ENCODE results near the gene RHBDF2.

Gene RHBDF2

DNA sequence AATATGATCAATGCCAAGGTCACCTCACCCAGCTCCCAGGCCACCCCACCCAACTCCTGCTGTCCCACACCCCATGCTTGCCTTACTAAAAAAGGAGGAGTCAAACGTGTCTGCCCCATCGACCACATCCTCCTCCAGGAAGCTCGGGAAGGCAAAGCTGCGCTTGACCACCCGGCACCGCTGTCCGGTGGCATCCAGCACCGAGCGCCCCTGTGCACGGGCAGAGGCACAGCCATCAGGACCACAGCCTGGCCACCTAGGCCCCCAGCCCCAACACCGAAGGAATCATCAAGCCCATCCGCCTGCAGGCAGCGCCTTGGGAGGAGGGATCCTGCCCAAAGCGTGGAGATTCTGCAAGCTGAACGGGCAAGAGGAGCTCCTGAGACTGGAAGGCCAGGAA lies 23.6 kb downstream of the RHBDF2 start:
- DNase-seq, result no peak

- no peak for DNase-seq
Observed at GRCh38 chr17:76476736-76477135, 24.5 kb downstream of the RHBDF2 start.

DNA sequence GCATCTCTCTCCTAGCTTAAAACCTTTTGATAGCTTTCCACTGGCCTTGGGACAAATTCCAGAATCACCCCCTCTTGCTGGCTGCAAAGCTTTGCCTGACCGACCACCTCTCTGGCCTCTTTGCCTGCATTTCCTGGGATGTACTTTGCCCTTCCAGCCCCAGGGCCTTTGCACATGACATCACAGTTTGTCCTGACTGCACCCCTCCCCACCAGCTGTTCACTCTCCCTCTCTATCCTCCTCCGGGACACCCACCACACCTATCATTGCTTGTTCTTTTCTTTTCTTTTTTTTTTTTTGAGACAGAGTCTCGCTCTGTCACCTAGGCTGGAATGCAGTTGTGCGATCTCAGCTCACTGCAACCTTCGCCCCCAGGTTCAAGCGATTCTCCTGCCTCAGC lies 25.9 kb downstream of the RHBDF2 start:
- DNase-seq, result no peak

DNA sequence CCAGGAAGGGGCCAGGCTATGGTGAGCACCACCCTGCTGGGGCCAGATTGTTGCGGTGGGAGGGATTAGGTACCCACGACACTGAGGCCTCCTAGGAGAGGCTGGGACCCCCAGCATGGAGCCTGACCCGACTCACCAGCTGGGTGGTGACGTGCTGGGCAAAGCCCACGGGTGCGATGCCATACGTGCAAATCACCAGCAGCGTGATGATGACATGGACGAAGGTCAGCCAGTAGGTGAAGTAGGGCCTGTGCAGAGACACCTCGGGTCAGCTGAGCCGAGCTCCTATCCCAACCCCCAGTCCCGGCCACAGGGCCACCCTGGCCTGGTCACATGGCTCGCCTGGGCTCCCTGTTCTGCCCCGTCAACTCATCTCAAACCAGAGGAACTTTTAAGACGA lies 26.3 kb downstream of the RHBDF2 start:
- no peak for DNase-seq

GRCh38 chr17:76474238-76474637 lies 27.0 kb downstream of the RHBDF2 start:
- no peak for DNase-seq

GRCh38 chr17:76473541-76473985 lies 27.7 kb downstream of the RHBDF2 start:
- no peak for DNase-seq

DNA sequence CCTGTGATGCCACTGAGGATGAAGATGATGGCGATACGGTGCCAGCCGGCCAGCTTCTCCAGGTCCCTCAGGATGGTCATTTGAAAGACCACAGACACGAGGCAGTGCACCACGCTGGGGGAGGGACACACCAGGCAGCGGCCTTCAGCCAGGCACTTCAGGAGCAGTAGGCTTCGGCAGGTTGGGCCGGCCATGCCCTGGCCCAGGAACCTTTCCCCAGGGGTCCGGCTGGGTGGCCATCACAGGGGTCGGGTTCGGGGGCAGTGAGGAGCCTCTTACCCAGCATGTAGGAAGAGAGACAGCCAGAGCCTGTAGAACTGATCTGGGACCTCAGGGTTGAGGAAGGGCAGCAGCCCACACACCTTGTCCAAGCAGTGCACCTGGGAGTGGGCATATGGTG lies 28.5 kb downstream of the RHBDF2 start:
- DNase-seq, result no peak

DNA sequence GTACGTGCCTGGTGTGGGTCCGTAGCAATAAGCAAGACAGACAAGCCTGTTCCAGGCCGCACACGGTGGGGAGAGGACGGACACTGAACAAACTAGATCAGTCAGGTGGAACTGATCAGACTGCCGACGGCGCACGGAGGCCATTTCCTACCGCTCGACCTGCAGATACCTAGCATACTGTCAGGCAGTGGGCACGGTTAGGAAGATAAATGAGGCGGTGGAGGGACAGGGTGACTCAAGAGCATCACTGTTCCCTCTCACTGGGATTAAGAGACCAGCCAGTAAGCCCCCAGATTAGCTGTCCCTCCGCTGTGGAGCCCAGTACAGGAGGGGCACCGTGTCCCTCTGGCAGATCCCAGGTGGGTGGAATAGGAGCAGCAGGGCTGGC lies 29.0 kb downstream of the RHBDF2 start:
- no peak for DNase-seq

DNA sequence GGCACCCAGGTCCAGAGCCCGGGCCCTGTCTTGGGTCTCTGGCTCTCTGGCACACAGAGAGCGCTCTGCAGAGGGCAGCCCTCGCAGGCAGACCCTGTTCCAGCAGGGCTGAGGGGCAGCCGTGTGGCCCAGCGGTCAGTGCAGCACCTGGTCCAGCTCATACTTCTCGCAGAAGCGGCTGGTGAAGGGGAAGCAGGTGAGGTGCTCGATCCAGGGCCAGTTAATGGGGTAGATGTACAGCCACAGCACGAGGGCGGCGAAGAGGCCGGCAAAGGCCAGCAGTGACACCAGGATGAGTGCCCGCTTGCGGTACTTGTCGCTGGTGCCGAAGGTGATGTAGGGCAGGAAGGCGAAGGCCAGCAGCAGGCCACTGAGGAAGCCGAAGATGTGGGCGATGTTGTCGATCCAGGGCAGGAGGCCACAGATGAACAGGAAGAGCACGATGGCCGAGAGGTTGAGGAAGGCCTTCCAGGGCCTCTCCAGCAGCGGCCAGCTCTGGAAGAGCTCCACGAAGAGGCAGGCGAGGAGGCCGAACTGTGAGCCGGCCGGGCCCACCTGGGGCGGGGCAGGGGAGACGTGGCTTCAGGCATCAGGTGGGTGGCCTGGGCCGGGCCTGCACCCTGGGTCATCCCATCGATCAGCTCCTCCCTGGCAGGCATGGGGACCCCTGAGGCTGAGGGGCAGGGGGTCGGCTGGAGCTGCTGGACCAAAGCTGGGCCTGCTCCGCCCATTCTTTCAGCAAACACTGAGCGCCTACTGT lies 29.5 kb downstream of the RHBDF2 start:
- DNase-seq, result no peak

GRCh38 chr17:76469991-76470739 lies 31.1 kb downstream of the RHBDF2 start:
- DNase-seq, result no peak

GRCh38 chr17:76469076-76469990 lies 31.9 kb downstream of the RHBDF2 start:
- no peak for DNase-seq

DNA sequence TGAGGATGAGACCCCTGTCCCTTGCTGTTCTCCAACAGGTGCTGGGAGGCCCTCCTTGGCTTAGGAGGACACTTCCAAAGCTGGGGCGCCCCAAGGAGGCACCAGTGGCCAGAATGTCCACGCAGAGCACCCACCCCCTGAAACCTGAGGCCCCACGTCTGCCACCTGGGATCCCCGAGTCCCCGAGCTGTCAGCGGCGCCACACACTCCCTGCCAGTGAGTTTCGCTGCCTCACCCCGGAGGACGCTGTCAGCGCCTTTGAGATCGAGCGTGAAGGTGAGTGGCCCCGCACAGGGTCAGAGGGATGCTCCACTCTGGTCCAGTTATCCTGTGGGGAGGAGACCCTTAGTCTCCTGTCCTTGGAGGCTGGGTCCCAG lies 32.6 kb downstream of the RHBDF2 start:
- DNase-seq, result no peak

DNA sequence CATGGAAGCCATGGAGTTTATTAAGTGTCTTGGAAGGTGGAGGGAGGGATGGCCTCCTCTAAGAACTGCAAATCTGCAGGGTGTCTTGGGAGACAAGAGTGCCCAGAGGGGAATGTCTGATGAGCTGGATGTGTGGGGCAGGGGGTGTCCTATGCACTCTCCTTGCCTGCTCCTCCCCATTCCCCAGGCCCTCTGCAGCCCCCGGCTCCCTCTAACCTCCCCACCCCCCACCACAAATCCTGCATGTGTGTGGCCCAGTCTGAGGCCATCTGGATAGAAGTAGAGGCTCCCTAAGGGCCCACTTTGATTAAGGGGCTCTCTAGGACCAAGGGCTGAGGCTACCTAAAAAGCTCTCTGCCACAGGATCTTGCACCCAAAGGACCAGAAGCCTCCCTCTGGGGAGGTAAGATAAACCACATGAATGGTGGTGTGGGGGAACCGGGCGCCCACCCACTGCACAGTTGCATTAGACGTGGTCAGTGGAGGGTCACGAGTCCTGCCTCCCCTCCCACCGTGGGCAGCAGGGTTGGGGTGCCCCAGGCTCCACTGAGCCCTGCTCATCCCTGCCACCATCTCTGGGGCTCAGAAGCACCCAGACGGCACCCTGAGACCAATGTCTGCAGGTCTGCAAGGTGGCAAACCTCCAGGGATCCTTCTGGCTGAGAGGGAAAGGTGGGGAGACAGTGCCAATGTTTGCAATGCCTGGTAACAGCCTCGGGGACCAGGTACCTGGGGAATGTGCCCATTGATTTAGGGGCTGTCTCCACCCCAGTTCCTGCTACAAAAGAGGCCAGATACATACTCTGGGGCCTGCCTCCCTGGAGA lies 33.2 kb downstream of the RHBDF2 start:
- DNase-seq, result no peak

GRCh38 chr17:76467366-76467765 lies 33.9 kb downstream of the RHBDF2 start, which contains the start of gene AANAT:
Gene AANAT, plus strand, starts transcription at chr17:76467603. Its CDS starts 1,144 bp downstream, at chr17:76468747.
- no peak for DNase-seq

DNA sequence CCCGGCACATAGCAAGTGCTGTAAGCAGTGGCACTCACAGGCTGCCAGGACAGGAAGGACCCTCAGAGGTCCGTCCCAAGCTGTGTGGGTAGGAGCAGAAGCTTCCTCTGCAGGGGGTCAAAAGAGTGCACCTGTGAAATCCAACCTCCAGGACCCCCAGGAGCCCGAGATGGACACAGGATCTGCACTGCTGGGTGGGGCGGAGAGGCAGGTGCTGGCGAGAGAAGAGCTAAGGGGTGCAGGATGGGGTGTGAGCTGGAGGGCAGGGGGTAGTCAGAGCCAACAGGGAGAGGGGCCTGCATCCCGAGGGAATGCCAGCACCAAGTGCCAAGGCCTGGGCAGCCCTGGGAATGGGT lies 34.5 kb downstream of the RHBDF2 start:
- DNase-seq, result no peak

DNA sequence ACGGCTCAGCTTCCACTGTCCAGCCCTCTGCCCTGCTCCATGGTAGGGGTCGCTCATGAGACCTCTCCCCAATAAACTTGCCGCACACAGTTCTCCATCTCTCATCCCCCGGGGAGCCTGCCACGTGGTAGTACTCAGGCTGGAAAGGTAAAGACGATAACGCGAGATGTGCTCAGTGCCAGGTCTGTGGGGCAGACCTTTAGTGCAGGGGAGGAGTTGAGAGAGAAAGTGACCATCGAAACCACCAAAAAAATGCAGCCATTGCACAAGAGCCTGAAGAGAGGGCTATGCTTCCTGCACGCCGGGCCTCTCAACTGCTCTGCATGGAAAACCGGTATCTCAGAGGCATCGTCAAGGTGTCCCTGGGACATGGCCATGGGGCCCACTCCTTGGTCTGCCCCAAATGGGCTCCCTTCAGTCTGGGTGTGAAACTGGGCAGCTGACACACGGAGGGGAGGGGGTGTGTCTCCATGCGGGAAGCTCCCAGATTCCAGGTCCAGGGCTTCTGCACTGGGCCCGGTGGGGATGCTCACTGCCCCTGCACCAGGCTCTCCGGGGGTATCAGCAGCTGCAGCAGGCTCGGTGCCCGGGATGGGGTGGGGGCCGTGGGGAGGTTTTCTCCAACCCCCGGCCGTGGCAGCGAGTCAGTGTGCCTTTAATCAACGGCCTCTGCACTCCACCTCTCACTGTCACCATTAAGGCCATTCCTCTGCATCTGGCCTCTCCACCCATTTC lies 38.5 kb downstream of the RHBDF2 start:
- no peak for DNase-seq

DNA sequence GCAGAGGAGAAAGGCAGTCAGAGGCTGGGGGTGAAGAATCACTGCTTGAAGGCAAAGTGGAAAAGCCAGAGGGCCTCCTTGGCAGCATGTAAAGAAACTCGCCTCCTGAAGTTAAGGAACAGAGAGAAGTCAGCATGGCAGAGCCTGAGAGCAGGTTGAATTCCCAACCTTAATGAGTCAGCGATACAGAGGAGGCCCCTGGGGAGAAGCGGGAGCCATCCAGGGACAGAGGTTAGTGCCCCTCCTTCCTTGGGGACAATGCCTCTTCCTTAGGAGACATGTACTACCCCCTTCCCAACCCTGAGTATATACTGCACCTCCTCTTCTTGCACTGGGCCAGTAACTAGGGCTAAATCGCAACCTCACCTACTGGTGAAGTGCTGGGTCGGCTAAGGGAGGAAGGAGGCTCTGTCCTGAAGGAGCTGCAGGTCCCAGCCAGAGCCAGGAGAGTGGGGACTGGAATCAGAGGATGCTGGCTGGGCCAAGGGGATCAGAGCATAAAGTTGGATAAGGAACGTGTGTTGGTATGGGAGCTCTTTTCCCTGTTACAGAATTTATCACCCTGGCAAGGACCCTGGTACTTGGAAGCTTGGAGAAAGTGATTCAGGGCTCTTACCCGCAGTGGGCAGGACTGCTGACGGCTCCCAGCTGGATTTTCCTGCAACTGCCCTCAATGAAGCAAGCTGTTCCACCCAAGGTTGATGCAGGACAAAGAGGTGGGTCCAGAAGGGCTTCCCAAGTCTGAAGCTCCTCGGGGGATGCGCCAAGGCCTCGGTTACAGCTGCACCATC lies 39.3 kb downstream of the RHBDF2 start:
- no peak for DNase-seq

DNA sequence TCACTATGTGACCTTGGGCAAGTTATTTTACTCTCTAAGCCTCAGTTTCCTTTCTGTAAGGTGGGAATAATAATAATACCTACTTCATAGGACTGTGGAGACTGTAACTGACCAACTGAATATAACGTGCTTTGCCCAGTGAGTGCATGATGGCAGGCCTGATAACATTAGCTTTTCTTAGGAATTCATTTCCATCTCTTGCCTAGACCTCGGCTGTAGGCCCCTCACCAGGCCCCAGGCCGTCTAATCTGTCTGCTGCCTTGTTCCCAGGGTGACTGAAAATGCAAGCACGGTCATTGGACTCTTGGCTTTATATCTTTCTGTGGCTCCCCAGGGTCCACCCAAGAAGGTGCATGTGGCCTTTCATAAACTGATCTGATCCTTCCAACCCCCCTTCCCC lies 41.5 kb downstream of the RHBDF2 start:
- no peak for DNase-seq

DNA sequence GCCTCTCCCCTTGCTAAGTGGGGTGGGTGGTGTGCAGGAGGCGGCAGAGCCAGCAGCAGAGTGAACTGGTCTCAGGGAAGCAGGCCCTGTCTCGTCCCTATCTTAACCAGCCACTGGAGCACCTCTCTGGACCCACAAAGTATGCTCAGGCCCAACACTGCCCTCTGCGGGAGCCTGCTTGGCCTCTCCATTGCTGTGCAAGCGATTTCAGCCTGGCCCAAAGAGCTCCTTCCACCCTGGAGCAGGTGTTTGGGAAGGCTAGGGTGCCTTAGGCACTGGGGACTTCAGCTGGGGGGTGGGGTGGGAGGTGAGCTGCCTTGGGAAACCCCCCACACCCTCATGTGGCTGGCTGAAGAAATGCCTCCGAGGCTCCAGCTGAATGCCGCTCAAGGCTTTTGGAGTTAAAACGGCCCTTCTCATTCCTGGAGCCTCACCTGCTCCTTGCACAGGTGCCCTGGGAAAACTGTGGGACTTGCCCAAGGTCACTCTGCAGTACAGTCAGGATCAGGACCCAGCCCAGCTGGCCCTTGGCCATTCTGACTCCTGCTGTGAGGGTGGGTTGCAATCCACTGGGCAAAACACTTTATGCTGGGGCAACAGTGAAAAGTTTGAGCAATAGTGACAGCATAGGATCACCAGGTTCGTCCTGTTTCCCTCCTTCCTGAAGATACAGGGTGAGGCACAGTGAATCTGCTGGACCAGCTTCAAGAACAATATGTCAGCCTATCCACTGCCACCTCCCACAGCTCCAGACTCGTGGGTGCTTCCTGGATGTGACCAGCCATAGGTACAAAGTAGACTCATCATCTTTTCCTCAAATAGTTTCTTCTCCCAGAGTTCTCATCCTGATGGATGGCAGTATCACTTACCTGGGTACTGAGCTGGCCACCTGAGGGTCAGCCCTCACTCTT lies 42.4 kb downstream of the RHBDF2 start:
- peak; percentile 55 for DNase-seq

DNA sequence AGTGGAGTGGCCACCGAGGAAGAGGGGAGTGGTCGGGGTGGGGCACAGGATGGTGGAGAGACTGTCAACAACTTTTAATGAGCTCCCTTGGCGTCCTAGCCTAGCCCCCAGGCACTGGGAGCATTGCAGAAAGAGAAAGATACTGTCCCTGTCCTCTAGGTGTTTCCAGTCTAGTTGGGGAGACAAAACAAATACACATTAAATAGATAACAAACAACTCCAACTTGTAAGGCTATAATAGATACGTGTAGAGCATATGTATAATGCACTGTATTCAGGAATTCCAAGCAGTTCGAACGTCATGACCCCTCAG lies 47.8 kb downstream of the RHBDF2 start:
- DNase-seq, result no peak

All from NCI-H510A treated with DMSO at 0.1 percent for 48 hours (cell line).